NT2/D1 (cell line): ENCODE results near the gene GJD3.

Source experiments
- DNase-seq: peaks from one replicate; pipeline ENCODE4 v3.0.0-alpha.2; 2011; ENCODE audit warnings: low read depth, low spot score
- H3K27me3 ChIP-seq: 2 replicates; pipeline ENCODE4 v1.6.0; 2011; ENCODE audit warnings: mild to moderate bottlenecking; ENCODE audit not compliant: insufficient read length, insufficient read depth
- H3K36me3 ChIP-seq: 2 replicates; pipeline ENCODE4 v1.6.1; 2011; ENCODE audit warnings: mild to moderate bottlenecking, low read length, mixed read lengths; ENCODE audit not compliant: insufficient read depth, insufficient read length
- H3K4me1 ChIP-seq: 2 replicates; pipeline ENCODE4 v1.5.1; 2011; ENCODE audit not compliant: insufficient read depth, insufficient read length
- H3K4me3 ChIP-seq: 2 replicates; pipeline ENCODE4 v1.5.1; 2011; ENCODE audit warnings: low read depth; ENCODE audit not compliant: insufficient read length
- H3K9ac ChIP-seq: 2 replicates; pipeline ENCODE4 v1.6.0; 2011; ENCODE audit warnings: low read depth; ENCODE audit not compliant: insufficient read length
- H3K9me3 ChIP-seq: 2 replicates; pipeline ENCODE4 v1.5.1; 2011; ENCODE audit warnings: mild to moderate bottlenecking, low read length; ENCODE audit not compliant: insufficient read depth
- SUZ12 ChIP-seq: IDR thresholded peaks from 2 replicates; pipeline ENCODE4 v1.6.1; 2011; ENCODE audit not compliant: insufficient read length, insufficient read depth; ENCODE audit errors: extremely low read depth
- YY1 ChIP-seq: IDR thresholded peaks from 2 replicates; pipeline ENCODE4 v1.6.1; 2011; ENCODE audit not compliant: insufficient read length, insufficient read depth
- ZNF274 ChIP-seq: IDR thresholded peaks from 2 replicates; pipeline ENCODE4 v1.6.1; 2011; ENCODE audit warnings: mild to moderate bottlenecking, low read depth, low read length

GJD3 gene

DNA sequence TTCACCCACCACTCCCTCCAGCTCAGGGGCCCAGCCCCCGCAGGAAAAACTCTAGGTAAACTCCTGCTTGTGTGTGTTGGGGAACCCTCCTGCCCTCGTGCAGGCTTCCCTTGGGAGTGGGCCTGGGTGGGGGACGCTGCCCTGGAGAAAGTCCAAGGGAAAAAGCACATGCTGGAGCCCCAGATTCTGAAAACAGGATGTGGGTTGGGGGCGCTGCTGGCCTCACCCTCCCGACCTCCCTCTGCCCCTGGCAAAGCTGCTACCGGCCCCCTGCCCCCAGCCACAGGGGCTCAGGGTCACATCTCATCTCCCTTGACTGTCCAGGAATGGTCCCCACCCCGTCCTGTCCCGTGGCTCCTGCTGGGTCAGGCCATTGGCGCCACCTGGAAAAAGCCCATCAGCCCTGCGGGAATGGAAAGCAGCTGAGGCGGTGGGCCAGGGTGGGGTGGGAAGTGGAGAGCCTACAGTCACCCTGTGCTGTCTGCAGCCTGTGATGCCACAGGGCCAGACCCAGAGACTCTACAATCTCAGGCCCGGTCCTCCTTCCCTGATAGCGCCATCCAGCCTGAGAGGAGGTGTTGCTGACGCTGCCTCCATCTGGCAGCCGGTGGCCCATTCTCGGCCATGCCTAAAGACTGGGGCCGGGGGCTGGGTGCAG is 2.5 kb upstream of the GJD3 start:
- no peak for TF ChIP-seq YY1
- Histone ChIP-seq H3K4me3 (no peak overlapping the region), H3K36me3 (no peaks in the 10 kb centered on the region), H3K9me3 (no peaks in the 10 kb centered on the region), H3K9ac (no peak overlapping the region), H3K27me3 (peaks cover 22% of the 10 kb centered on the region), H3K4me1 (peaks cover 15% of the 10 kb centered on the region)
- no peak for DNase-seq

DNA sequence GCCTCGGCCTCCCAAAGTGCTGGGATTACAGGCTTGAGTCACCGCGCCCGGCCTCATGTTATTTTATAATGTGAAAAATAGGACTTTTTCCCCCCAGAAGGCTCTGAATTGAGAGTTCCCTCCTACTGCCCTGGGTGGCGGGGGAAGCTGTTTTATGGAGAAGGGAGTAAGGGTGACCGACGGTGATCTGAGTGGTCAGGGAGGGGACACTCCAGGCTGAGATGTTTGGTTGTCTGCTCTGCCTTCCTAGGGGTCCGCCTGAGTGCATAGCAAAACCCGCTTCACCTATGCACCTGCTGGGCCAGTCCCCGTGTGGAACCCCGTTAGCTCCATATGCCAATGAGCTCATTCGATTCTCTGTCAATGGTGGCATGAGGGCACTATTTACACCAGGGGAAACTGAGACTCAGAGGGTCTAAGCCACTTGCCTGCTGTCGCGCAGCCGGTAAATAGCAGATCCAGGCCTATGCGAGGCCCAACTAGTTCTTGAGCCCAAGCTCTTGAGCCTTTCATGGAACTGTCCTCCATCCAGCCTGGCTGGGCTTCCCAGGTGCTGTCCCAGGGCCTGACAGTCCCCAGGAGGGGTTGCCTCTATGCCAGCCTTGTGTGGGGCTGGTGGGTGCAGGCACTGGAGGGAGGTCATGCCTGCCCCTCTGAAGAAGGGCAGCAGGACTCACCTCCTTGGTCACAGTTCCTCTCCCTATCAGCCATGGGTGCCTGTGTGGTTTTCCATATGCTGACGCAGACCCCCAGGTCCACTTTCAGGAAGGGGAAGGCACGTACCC is 1.7 kb upstream of the GJD3 start:
- no peak for DNase-seq
- Histone ChIP-seq H3K27me3 (peaks cover 28% of the 10 kb centered on the region), H3K36me3 (no peaks in the 10 kb centered on the region), H3K4me3 (no peak overlapping the region), H3K9ac (no peak overlapping the region), H3K9me3 (no peaks in the 10 kb centered on the region), H3K4me1 (peaks cover 20% of the 10 kb centered on the region)
- TF ChIP-seq SUZ12 (no peak), YY1 (no peak), ZNF274 (no peak)

- no peak for DNase-seq
- no peak overlapping the region for H3K4me3 ChIP-seq
- peak overlapping the region; percentile 1 for H3K9ac ChIP-seq
- no peaks in the 10 kb centered on the region for H3K36me3 ChIP-seq
- peaks cover 26% of the 10 kb centered on the region for H3K4me1 ChIP-seq
- peaks cover 37% of the 10 kb centered on the region for H3K27me3 ChIP-seq
- TF ChIP-seq ZNF274 (no peak), YY1 (no peak), SUZ12 (no peak)
- H3K9me3 ChIP-seq = no peaks in the 10 kb centered on the region
Measured at GRCh38 chr17:40364906-40365305, 369 bp upstream of the GJD3 start.

GRCh38 chr17:40363111-40363827 is 1.3 kb downstream of the GJD3 start:
- Histone ChIP-seq H3K9ac (peak overlapping the region; percentile 86), H3K4me1 (peaks cover 26% of the 10 kb centered on the region), H3K36me3 (no peaks in the 10 kb centered on the region), H3K9me3 (no peaks in the 10 kb centered on the region), H3K4me3 (peak overlapping the region; percentile 57), H3K27me3 (peaks cover 37% of the 10 kb centered on the region)
- TF ChIP-seq SUZ12 (no peak), YY1 (no peak), ZNF274 (no peak)
- no peak for DNase-seq

DNA sequence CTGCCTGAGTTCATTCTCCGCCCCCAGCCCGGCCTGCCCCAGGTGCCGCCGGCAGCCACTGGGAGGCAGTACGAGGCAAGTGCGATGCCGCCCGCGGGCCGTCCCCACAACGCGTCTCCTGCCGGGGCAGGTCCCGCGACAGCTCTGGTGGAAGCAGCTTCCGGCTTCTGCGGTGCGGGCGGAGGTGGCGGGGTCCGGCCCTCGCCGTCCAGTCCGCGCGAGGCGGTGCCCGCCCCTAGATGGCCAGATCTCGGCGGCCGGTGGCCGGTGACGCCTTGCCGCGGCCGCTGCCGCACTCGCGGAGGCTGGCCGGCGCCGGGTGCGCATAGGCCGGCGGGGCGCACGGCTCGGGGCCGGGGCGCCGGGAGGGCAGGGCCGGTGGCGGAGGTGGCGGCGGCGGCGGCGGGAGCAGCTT is 1.8 kb downstream of the GJD3 start:
- peaks cover 37% of the 10 kb centered on the region for H3K27me3 ChIP-seq
- TF ChIP-seq YY1 (no peak), ZNF274 (no peak), SUZ12 (no peak)

GRCh38 chr17:40361925-40362695 is 2.4 kb downstream of the GJD3 start:
- Histone ChIP-seq H3K9me3 (no peaks in the 10 kb centered on the region), H3K27me3 (peaks cover 37% of the 10 kb centered on the region), H3K4me1 (peaks cover 28% of the 10 kb centered on the region), H3K36me3 (no peaks in the 10 kb centered on the region), H3K9ac (peak overlapping the region; percentile 47), H3K4me3 (peak overlapping the region; percentile 57)
- no peak for DNase-seq
- no peak for TF ChIP-seq YY1
- TF ChIP-seq ZNF274 = no peak
- no peak for TF ChIP-seq SUZ12

More for the DNA sequence above, 1.8 kb downstream of the GJD3 start:
- DNase-seq = no peak
- Histone ChIP-seq H3K4me3 (peak overlapping the region; percentile 57), H3K36me3 (no peaks in the 10 kb centered on the region), H3K9me3 (no peaks in the 10 kb centered on the region), H3K9ac (peak overlapping the region; percentile 86), H3K4me1 (peaks cover 27% of the 10 kb centered on the region)
